22Rv1 (cell line): Measurements from ENCODE around the gene DSCAM.

ENCODE experiments used
- H3K27ac ChIP-seq: fragments of 450-650 bp; 2 replicates; pipeline ENCODE4 v1.5.1; 2017
- ZFX ChIP-seq: fragments of 450-650 bp; IDR thresholded peaks from 2 replicates; pipeline ENCODE4 v1.6.1; 2017; ENCODE audit warnings: antibody characterized with exemption, borderline replicate concordance
- TF ChIP-seq, protein P1 (sequence below): fragments of 450-650 bp; IDR thresholded peaks from 2 replicates; pipeline ENCODE4 v1.5.1; 2017; ENCODE audit warnings: mild to moderate bottlenecking

Gene DSCAM

DNA sequence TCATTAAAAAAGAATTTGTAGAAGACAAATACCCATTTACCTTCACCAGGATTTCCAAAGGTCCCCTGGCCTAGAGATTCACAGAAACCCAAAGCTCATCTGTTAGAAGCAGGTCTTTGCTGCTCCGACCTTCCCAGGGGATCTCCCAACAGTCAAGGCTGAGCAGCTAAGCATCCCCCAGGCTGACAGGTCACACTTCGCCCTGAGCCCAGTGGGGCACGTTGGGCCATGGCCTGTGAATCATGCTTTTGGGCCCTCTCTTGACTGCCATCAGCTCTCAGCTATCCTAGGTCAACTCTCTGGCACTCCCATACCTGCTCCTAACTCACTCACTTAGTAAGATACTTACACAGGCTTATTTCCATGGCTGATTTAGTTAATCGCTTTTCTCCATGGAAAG is 157.7 kb downstream of the DSCAM start:
- no peak for TF ChIP-seq ZFX
- TF ChIP-seq, protein P1, sequence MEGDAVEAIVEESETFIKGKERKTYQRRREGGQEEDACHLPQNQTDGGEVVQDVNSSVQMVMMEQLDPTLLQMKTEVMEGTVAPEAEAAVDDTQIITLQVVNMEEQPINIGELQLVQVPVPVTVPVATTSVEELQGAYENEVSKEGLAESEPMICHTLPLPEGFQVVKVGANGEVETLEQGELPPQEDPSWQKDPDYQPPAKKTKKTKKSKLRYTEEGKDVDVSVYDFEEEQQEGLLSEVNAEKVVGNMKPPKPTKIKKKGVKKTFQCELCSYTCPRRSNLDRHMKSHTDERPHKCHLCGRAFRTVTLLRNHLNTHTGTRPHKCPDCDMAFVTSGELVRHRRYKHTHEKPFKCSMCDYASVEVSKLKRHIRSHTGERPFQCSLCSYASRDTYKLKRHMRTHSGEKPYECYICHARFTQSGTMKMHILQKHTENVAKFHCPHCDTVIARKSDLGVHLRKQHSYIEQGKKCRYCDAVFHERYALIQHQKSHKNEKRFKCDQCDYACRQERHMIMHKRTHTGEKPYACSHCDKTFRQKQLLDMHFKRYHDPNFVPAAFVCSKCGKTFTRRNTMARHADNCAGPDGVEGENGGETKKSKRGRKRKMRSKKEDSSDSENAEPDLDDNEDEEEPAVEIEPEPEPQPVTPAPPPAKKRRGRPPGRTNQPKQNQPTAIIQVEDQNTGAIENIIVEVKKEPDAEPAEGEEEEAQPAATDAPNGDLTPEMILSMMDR, result no peak
- H3K27ac ChIP-seq, result no peak overlapping the region

DNA sequence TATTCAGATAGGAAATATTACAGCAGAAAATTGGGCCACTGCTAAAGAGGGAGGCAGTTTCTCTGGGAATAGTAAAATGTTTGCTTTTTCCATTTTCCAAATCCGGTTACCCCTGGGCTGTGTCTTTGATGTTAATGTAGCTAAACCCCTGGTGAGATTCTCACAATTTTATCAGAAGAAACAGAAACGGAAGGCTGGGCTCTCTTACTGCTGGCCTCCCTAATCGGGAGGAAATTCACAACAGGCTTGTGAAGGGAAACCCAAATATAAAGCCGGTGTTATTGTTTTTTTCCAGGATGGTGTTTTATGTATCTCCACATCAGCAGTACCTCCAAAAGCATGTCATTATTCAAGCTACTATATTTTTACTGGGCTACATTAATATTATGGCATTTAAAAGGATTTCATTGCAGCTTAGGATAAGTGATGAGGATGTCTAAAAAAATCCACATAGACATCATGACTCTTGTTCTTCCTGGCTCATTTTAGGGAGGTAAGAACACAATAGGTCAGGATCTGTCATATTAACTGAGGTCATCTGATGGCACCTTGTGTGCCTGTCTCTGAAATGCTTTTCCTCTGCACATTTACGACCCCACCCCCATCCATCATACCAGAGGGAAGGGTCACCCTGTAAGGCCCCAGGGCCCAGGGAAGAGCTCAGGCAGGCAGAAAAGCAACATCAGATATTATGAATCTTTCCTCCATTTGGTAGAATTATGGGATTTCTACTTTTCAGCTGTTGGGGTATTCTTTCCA is 158.7 kb downstream of the DSCAM start:
- TF ChIP-seq ZFX, result no peak
- no peak overlapping the region for H3K27ac ChIP-seq

DNA sequence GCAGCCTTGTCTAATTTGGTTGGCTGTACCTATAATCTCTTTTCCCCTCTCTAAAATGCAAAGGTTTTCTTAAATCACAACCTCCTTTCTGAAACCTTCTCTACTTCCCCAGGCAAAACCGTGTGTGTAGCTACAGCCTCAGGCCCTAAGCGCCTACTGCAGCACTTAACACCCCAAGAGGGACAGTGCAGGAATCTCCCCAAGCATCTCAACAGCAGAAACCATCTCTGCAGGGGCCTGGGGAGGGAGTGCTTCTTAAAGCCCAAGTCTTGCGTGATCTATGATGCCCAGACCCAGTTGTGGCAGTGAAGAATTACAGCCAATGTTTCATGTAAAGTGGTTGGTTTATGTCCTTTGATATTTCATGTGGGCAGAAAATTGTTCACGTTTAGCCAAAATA is 159.3 kb downstream of the DSCAM start:
- no peak for TF ChIP-seq ZFX
- TF ChIP-seq, protein P1, result no peak
- H3K27ac ChIP-seq, result no peak overlapping the region

DNA sequence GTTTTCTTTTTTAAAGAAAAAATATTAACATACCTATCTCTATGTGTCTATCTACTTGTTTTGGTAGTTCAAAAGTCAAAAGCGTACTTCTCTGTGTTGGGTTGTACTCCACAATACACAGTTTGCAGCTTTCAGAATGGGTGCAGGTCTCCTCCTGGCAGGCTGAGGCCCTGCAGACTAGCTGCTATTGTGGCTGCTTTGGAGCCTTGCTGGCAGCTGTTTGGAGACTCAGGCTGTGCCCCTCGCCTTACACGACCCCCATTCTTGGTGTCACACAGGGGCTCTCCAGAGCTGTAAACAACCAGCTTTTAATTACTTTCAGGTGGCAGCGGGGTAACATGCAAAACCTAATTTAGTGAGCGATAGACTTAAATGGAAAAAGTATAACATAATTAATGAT is 160.4 kb downstream of the DSCAM start:
- no peak overlapping the region for H3K27ac ChIP-seq
- TF ChIP-seq ZFX, result no peak
- TF ChIP-seq, protein P1, result no peak

DNA sequence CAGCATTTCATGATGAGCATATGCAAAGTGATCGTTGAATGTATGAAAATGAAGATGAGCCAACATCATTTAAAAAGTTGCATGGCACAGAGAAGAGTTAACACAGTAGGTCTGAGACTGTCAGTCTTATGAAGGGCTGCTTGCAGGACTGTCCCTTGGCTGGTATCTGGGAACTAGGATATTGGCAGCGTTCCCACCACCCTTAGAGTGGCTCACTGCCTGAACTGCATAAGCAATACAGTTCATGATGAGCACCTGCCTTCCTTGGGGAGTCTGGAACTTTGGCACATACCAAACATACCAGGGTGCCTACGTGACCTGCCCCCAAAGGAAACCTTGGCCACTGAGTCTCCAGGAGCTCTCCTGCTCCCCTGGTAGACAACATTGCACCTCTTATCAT is 161.8 kb downstream of the DSCAM start:
- no peak overlapping the region for H3K27ac ChIP-seq
- TF ChIP-seq, protein P1, result no peak
- TF ChIP-seq ZFX, result no peak

DNA sequence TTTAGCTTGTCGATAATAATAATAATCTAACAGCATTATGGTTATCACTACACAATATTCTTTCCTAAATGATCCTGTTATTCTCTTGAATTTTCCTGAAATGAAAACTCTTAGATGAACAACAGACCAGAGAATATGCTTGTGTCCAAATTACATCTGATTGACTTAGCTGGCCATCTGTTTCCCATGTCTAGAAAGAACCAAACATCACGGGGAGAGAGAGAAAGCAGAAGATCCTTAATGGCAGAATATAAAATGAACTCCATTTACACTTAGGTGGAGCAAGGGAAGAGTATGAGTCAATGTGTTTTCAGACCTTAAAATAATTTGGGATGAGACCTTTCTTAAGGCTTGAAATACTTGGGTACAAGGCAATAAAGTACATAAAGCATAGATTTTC is 162.2 kb downstream of the DSCAM start:
- H3K27ac ChIP-seq, result no peak overlapping the region
- TF ChIP-seq, protein P1, result no peak
- TF ChIP-seq ZFX, result no peak

DNA sequence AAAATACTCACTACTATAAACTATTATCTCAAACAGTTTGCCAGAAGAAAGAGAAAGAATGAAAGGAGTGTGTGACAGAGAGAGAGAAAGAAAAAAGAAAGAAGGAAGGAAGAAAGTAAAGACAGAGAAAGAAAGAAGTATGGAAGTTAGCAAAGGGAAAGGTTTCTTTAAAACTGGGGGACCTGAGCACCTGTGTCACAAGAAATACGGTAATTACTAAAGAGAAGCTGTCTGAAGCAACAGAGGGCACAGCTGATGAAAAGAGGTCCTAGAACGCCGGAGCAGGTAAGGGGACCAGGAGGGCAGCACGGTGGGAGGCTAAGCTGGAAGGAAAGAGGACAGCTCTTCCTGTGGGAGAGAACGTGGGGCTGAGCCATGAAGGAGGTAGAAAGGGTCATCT is 163.6 kb downstream of the DSCAM start:
- TF ChIP-seq, protein P1, result no peak
- TF ChIP-seq ZFX, result no peak
- H3K27ac ChIP-seq, result no peak overlapping the region

DNA sequence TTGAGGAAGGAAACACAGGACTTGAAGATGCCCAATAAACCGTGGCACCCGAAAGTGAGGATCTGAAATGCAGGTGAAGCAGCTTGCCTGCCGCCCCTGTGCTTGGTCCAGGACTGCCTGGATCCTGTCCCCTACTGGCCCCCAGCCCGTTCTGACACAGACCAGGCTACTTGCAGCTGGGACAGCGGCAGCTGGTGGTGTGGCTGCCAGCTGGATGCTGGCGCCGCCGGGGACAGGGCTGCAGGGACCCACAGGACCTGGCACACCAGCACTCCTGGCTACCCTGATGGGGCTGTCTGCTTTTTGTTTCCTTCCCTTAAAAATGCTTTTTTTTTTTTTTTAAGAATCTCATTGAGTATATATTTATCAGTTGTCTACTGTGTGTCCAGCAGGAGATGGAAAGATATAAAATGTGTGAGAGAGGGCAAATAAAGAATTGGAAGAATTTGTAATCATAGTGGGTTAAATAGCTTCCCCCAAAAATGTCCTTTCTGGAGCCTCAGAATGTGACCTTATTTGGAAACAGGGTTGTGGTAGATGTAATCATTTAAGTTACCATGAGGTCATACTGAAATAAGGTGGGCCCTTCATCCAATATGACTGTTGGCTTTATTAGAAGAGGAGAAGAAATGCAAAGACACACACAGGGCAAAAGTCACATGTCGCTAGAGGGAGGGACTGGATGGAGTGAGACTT is 165.6 kb downstream of the DSCAM start:
- no peak for TF ChIP-seq ZFX
- TF ChIP-seq, protein P1, result no peak
- H3K27ac ChIP-seq, result peak overlapping the region; percentile 75
